Activated CD8-positive, alpha-beta memory T cell treated with anti-CD3 and anti-CD28 coated beads for 48 hours (primary cell): ENCODE measurements around the gene SDR39U1.

Experiments used
- DNase-seq, 3 experiments: peaks; one replicate each; pipeline ENCODE4 v3.0.0-alpha.2; 2020; ENCODE audit warnings: low read depth in 2 of 3, low spot score in 2 of 3

The SDR39U1 gene

DNA sequence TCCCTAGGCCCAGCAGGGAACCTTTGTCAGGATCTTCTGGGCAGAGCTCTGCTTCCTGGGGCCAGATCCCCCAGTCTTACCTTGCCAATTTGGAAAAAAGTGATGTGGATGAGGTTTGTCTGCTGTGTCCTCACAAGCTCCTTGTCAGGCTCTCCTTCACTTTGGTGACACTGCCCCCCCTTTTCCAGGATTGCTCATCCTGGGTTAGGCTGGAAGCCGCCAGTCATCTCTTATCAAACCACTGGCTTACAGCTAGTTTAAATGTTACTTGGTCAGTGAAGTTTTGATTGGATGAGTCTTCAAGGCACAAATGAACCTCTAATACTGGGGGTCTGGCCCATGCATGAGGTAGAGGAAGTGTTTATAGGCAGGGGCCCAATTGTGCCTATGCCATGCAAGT lies 28.5 kb downstream of the SDR39U1 start:
- DNase-seq, result no peak

DNA sequence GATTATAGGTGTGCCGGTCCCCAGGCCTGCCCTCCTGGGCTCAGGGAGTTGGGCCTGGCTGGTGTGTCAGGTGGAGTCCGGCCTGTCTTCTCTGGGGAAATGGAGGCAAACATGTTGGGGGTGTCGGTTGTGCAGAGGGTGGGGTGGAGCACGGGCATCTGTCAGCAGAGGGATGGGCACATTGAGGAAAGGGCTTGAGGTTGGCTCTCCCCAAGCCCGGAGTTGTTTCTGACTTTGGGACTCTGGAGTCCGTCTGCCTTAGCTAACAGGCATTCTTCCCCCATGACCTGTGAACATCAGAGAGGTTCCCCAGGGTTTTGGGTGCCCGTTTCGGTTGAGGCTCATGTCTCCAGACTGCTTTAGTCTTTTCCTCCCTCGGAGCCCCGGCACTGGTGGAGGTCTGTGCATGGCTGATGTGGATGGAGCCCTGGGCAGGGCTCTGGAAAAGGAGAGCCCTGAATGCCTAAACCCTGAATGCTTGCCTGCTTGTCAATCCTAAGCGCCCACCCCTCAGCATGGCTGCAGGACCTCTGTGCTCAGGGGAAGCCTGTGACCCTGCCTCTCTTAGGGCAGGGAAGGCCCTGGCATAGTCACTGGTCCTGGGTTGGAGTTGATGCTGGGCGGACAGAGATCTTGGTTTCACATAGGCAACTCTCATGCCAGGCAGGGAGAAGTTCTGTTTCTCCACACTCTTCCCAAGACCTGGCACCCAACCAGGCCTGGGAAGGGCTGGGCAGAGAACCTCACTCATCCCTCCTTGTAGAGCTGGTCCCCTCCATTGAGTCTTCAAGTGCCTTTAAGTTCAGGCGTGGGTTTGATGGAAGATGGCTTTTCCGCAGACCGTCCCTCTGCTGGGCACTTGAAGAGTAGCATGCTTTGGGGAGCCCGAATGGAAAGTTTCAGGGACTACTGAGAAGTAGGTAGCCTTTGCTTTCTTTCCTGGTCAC lies 30.9 kb downstream of the SDR39U1 start:
- DNase-seq, result no peak

DNA sequence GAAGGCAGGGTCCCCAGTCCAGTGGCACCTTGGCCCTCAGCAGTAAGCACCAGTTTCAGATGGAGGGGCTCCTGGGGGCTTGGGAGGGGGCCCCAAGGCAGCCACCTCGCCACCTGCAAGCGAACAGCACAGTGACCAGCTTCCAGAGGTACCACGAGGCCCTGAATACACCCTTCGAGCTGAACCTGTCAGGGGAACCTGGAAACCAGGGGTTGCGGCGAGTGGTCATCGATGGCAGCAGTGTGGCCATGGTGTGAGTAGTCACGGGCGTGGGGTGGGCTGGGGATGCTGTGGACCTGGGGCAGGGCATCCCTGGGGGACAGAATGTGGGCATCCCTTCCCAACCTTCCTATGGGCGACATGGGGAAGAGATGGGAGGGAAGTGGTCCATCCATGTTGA lies 32.6 kb downstream of the SDR39U1 start:
- DNase-seq, result no peak

DNA sequence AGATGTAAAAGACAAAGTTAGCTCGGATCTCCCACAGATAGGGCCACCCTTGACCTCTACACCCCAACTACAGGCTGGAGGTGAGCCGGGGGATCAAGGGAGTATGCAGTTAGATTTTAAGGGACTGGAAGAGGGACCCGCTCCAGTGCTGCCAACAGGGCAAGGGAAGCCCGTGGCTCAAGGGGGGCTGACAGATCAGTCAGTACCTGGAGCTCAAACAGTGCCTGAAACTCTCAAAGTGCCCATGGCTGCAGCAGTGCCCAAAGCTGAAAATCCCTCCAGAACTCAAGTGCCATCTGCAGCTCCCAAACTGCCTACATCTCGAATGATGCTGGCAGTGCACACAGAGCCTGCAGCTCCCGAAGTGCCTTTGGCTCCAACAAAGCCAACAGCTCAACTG lies 33.4 kb downstream of the SDR39U1 start:
- no peak for DNase-seq

DNA sequence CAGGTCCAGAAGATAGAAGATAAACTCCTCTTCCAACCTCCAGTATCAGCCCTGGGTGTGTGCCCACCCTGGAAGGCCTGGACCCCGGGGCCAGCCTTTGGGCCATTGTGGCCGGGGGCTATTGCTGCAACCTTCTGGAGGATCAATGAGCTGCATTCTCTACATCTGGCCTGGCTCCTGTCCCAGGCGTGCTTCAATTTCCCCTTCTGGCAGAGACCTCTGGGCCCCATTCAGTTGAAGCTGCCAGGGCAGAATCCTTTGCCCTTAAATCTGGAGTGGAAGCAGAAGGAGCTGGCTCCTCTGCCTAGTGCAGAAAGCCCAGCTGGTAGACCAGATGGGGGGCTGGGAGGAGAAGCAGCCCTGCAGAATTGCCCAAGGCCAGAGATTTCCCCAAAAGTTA lies 33.8 kb downstream of the SDR39U1 start:
- no peak for DNase-seq

DNA sequence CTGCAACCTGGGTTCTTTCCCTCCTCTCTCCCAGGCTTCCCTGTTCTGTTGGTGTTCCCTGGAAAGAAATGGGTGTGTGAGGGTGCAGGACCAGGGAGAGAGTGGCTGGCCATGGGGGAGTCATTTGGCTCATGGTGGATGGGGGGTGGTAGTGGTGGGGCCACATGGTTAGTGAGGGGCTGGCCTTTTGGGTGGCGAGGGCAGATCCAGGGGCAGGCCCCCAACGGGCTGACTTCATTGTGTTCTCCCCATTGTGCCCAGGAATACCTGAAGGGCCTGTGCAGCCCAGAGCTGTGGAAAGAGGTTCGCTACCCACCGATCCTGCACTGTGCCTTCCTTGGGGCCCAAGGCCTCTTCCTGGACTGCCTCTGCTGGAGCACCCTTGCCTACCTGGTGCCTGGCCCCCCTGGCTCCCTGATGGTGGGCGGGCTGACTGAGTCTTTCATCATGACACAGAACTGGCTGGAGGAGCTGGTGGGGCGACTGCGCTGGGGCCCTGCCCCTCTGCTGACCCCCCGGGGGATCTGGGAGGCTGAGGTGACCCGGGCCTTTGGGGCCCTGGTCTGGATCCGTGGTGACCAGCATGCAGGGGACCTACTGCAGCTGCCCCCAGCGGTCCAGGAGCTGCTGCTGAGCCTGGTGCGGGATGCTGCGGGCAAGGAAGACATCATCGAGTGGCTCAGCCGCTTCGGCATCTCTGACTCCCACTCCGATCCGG lies 34.8 kb downstream of the SDR39U1 start:
- DNase-seq, result no peak

DNA sequence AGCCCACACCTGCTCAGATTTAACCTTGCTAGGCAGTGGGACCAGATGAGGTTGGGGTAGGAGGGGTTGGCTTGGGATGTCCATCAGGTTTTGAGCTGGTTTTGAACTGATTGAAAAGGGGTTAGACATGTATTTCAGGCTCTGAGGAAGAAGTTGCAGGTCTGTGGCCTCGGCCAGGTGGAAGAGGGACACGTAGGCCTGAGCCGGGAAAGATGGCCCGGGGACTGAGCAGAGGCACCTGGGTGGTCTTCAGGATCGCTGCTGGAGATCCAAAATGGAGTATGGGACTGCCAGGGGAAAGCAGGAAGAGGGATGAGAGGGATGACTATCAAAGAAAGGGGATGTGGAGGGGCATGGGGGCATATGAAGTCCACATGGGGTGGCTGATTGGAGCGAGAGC lies 36.2 kb downstream of the SDR39U1 start:
- no peak for DNase-seq

DNA sequence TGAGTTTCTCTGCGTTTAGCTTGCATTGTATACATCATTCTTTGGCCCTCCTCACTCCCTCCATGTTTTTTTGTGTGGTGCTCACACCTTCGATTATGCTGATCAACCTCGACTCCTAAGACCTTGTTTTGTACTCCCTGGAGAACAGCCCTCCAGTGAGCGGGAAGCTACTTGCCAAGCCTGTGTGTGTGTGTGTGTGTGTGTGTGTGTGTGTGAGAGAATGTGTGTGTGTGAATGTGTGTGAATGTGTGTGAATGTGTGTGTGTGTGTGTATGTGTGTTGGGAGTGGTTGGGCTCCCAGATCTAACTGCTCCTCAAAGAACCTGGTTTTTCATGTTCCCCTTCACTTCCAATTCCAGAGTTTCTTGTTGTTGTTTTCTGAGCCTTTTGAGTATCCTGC lies 37.8 kb downstream of the SDR39U1 start:
- no peak for DNase-seq

DNA sequence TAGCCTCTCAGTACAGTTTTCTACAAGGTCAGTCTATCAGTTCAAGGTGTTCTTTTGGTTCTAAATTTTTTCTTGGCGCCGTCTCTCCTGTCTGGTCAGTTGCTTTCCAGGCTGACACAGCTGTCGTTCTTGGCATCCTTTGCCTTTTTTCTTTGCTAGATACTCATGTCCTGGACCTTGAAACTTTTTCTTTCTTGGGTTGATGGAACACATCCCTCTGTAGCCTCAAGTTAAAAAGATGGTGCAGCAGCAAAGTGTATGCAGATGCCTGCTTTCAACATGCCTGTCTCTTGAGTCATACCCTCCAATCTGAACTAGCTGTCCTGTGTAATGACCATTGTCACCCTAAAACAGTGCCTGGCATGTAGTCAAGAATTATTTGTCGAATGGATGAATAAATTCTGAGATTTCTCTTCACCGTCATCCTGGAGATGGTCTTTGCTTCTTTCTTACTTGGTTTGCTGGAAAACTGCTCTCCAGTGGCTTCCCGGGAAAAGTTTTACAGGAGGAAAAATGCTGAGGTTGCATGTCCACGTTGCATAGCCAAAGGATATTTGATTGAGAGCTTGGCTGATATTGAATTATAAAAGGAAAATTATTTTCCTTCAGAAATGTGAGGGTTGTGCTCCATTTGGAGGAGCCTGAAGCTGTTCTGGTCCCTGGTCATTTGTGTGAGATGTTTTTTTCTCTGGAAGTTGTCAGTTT lies 39.1 kb downstream of the SDR39U1 start:
- no peak for DNase-seq

DNA sequence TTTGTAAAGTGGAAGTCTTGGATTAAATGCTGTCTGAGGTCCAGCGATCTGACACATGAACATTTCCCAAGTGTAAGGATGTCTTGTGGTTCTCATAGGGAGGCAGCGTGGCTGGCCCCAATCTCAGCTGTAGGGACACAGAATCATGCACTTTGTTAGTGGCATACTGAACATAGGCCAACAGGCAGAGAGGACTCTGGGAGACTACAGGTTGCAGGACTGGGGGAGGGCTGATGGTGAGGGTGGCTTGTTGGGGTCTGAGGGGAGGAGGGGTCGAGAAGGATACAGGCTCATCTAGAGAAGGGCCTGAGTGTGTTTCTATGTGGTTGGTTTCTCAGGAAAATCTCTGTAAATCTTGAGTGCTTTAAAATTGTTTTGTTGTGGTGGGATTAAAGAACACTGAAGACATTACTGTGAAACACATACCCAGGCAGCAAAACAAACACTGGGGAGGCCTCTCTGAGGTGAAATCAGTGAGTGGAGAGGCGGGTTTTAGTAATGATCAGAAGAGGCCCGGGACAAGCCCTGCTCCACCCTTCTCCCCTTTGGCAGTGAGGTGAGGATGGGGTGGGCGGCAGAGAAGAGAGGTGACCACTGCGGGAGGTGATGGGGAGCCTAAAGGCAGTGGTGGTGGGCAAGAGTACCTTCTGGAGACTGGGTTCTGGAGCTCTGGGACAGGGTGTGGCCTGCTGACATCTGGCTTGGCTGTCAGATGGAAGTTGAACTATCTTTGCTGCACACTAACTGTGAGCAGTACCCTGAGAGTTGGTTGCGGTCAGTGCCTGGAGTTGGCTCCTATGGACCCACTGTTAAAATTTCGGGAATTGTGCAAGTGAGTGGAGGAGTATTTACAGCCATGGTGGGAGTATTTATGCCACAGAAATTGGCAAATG lies 40.5 kb downstream of the SDR39U1 start:
- DNase-seq, result no peak

DNA sequence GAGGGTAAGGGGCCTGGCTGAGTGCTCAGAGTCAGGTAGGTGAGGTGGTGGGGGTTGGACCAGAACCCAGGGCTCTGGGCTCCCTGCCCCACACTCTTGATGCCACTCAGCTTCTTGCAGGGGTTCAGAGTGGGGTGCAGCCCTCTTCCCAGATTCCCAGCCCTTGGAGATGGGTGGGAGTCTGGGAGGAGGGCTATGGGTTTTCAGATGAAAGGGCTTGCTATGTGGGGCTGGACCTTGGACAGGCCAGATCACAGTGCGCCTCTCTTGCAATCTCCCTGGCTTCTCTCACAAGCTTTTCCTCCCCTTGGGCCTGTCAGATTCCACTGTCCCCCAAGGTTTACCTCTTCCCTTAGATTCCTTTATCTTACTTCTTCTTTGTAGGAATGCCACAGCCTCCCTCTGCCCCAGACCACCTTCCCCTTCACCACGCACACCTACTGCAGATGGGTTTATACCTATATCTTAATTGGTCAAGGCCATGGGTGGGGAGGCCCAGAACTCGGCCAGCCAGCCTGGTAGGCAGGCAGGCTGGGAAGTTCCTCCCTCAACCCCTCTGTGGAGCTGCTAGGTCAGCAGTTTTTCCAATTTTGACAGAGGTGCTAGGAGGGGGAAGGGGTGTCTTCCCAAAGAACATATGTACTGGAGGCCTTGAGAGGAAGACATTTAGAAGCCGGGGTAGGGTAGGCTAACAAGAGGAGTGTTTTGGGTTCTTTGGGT lies 42.4 kb downstream of the SDR39U1 start:
- no peak for DNase-seq

DNA sequence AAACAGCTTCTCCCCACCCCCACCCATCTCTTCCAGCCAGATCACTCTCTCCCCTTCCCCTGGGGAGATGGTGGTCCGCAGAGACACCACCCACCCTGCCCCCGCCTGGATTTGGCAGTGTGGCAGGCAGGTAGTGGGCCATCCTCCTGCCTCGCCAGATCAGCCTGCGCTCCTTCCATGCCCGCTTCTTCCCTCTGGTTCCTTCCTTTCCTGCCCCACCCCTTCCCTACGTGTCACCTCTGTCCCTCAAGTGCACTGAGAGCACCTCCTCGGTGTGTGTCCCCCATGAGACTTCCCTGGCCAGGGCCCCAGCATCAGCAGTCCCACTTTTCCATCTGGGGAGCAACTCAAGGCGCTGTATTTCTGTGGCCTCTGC lies 43.1 kb downstream of the SDR39U1 start:
- no peak for DNase-seq

DNA sequence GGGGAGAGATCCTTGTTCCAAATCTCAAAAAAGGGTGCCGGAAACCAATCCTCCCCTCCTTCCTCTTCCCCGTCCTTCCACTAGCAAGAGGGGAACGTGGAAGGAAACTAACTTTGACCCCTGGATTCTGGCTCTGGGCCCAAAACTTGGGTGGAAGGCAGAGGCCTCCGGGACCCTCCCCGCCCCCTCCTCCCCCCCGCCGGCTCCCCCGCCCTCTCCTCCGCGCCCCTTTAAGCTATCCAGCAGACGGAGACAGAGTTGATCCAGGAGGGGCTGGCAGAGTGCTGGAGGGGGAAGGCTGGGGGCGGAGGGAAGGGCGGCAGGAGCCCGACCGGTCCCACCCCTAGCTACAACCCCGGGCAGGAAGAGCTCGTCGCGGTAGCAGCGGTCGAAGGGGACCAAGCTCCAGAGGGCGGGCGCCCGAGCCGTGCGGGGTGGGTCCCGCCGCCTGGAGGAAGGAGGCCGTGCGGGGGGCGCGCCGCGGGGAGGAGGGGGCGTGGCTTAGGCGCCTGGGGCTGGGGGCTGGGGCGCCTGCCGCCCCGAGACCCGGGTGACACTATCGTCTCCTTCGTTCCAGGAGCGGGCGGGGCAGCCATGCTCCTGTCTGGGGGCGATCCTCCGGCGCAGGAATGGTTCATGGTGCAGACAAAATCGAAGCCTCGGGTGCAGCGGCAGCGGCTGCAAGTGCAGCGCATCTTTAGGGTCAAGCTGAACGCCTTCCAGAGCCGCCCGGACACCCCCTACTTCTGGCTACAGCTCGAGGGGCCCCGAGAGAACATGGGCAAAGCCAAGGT lies 43.7 kb downstream of the SDR39U1 start, which contains the start of gene NYNRIN:
NYNRIN (plus strand) TSS at position 351 of the 794 bp plus-strand sequence; CDS start at position 595, 244 bp downstream.
- no peak for DNase-seq

DNA sequence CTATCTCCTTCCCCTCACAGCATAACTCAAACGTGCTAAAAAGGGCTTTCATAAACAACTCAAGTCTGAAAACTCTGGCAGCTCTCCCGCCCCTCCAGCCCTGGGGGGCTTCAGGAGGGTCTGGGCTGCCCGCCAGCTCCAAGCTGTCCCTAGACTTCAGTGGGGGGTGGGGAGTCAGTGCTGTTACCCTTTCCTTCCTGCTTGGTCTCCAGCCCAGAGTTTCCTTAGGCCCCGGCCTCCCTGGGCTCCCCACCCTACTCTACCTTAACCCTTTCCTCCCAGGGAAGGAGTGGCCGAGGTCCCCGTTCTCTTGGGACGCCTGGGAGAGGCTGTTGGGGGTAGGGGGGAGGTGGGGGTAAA lies 44.3 kb downstream of the SDR39U1 start:
- DNase-seq, result no peak

DNA sequence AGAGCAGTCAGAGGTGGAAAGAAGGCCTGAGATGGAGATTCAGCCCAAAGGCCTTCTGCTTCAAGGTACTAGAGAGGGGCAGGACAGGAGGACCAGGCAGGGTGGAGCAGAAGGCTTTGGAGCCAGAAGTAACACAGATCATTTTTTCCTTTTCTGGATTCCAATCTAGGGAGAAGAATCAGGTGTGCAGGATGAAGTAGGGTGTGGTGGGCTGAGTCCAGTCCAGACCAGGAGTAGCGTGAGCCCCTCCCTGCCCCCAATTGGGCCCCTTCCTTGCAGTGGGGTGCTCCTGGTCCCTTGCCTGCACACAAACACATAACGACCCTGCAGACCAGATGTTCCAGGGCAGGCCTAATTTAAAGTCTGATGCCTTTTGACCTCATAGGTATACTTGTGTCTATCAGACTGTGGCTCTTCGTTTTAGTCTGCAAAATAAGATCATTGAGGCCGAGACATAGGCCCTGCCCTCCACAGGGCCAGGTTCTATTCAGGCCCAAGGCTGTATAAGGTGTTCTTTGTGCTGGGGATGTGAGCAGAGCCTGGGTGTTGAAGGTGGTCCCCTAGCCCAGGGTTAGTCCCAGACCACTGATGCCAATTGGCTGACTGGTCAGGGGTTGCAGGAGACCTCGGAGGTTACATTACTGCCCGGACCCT lies 44.8 kb downstream of the SDR39U1 start:
- DNase-seq, result no peak

DNA sequence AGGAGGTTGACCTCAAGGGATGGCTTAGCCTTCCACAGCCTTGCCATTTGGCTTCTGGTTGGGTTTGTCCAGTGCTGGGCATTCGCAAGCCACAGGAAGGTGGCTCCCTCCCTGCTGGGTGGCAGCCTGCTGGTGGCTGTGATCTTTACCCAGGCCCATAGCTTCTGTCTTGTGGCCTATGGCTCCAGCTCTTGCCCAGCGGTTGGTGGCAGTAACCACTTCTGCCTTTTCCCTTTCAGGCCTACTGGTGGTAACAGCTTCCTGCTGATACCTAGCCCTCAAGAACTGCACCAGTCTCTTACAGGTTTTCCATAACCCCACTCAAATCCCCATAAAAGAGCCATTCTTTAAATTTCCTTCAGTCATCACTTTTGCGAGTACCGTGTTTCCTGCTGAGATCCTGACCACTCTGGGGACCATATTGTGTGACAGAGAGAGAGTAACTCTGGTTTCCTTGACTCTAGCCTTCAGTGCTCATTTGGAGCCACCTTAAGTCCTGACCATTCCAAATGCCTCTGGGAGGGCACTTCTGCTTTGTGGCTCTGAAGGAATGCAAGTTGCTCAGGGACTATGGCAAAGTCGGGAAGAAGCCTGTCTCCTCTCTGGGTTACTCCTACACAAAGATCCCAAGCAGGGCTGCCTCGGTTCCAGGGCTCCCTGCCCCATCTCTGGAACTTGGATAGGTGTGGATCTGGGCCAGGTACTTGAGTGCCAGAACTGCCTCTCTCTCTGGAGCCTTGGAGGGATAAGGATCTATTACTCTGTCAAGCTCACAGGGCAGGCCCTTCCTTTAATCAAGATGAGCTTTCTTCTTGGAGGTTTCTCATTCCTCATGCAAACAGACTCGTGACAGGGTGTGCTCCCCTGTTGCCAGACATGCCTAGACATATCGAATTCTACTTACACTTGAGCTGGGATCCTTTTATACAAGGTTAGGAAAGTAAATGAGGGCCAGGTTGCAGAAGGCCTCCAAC lies 46.7 kb downstream of the SDR39U1 start:
- no peak for DNase-seq

DNA sequence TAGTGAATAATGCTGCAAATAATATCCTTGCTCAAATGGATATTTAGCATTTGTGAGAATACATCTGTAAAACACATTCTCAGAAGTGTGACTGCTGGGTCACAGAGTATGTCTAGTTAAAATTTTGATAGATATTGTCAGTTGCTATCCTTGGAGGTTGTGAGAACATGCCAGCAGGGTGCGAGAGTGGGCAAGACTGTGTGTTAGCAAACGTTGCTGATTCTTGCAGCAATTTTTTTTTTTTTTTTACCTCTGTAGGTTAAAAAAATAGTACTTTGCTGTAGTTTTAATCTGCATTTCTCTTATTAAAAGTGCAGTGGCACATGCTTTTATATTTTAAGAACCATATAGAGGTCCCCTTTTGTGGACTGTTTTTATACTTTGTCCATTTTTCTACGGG lies 48.3 kb downstream of the SDR39U1 start:
- no peak for DNase-seq
